Measurements from ENCODE around the gene DNMBP. TPM values are rescaled to one million over a fixed set of nuclear protein-coding genes. Genes with fewer than 3 reads are reported as not detected.
"Not testable (repeated sequence)": the region's sequence is repeated elsewhere in the genome, so short reads cannot be mapped to it uniquely, and the experiment has no call there.

Gene DNMBP
- total and polyA plus RNA-seq, 5 experiments from 2014 or later: 0.59 to 6.5 (median 1.6) TPM

DNA sequence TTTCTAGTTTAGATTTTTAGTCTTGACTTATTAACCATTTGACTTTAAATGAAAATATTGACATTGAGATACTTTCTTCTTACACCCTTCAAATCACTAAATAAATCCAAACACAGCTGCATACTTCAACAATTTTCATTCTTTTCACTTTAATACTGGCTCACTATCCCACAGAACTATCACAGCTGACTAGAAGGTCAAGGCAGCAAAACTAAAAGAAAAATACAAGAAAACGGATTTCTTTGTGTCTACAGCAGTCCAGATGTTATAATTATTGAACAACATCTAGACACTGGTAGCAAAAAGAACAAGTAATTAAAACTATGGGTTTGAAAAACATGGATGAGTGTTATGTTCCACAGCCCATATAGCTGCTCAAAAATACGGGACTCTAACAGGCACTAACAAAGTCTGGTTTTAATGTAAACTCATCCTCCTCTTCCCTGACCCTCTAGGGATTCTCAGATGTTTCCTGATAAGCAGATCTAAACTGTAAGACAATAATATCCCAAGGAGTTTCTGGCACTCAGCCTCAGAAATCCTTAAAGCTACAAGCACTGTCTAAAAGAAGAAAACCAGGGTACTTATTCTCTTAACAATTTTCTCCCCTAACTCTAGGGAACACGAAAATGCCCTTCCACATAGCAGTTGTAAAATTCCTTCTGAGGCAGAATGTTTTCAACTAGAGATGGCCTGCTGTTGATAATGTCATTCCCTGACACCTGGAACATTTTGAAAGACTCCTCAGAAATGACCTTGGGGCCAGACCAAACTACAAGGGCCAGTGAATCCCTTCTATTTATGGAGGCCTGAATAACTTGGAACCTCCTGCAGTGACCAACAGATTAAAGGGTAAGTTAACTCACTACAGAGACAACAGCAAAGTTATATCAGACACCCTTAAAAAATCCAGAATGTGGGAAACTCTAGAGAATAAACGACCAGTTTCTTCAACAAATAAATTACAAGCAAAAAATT lies 12.8 kb downstream of the DNMBP start:
- Mint-ChIP-seq H3K27ac (peak overlapping the region in 5 of 10 donors; percentile 0 to 59 (median 29)), H3K36me3 (peaks cover 0 to 8% (median under 1%) of the 10 kb centered on the region in 3 donors), H3K9me3 (no peaks in the 10 kb centered on the region), H3K4me3 (no peak overlapping the region), H3K4me1 (peaks cover 11 to 41% (median 25%) of the 10 kb centered on the region in 4 donors), H3K27me3 (no peaks in the 10 kb centered on the region)
- DNase-seq: no peak
- ATAC-seq: no peak
- POLR2A ChIA-PET: no interaction called here

DNA sequence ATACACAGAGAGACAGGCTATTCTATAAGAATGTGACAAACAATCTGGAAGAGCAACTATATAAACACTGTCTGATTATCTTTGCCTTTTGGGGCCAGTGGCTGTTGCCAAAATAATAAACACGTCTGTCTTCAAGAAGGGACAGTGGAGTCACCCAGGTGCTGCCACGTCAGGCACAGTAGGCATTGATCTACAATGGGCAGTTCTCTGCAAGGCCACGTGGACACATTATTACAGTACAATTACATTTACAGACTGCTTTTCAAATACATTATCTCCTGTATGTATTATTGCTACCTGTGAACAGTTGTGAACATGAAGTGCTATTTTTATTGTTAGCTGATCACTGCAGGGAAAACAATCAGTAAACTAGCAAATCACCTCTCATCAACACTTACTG lies 14.0 kb downstream of the DNMBP start:
- Mint-ChIP-seq H3K27ac (peak overlapping the region in 8 of 10 donors; percentile 63 to 91 (median 82)), H3K36me3 (peaks cover 0 to 5% (median 0%) of the 10 kb centered on the region in 3 donors), H3K4me1 (peaks cover 11 to 41% (median 25%) of the 10 kb centered on the region in 4 donors), H3K4me3 (no peak overlapping the region), H3K27me3 (no peaks in the 10 kb centered on the region), H3K9me3 (no peaks in the 10 kb centered on the region)
- POLR2A ChIA-PET: no interaction called here
- ATAC-seq: no peak
- DNase-seq: no peak

DNA sequence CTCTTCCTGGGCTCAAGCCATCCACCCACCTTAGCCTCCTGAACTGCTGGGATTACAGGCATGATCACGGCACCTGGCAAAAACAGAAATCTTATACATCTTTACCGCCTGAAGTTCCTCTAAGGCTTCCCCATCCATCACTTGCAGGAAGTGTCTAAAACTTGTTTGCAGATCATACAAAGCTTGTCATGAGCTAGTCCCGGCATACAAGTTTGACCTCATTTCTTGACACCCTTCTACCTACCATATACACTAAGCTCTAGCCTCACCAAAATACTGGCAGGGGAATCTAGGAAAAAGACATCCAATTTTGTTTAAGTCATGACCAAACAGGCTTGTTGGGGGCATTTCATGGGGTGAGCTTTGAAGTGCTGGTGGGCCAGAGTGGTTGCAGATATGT lies 14.5 kb downstream of the DNMBP start:
- peak overlapping the region; percentile 28 to 91 (median 76) for H3K27ac Mint-ChIP-seq
- DNase-seq (no peak), ATAC-seq (no peak)
- peaks cover 11 to 41% (median 25%) of the 10 kb centered on the region in 4 donors for H3K4me1 Mint-ChIP-seq
- peaks cover 0 to 3% (median 0%) of the 10 kb centered on the region in 3 donors for H3K36me3 Mint-ChIP-seq
- POLR2A ChIA-PET: no interaction called here
- peak overlapping the region in 6 of 10 donors; percentile 4 to 72 (median 34) for H3K4me3 Mint-ChIP-seq
- no peaks in the 10 kb centered on the region for H3K27me3 Mint-ChIP-seq
- no peaks in the 10 kb centered on the region for H3K9me3 Mint-ChIP-seq

DNA sequence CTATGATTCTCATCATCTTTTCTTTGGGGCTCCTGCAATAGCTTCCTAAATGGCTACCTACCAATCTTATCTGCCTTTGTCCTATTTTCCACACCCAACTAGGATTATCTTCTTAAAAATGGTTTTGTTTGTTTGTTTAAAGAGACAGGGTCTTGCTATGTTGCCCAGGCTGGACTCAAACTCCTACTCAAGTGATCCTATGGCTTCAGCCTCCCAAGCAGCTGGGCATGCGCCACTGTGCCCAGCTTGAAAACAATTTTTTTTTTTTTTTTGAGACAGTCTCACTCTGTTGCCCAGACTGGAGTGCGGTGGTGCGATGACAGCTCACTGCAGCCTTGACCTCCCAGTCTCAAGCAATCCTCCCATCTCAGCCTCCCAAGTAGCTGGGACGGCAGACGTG lies 14.9 kb downstream of the DNMBP start:
- no peak for DNase-seq
- POLR2A ChIA-PET: no interaction called here
- peak overlapping the region in 4 of 10 donors; percentile 56 to 79 (median 74) for H3K4me3 Mint-ChIP-seq
- H3K27ac Mint-ChIP-seq: peak overlapping the region in 8 of 10 donors; percentile 50 to 93 (median 82)
- H3K36me3 Mint-ChIP-seq: peaks cover 0 to 3% (median 0%) of the 10 kb centered on the region in 3 donors
- no peaks in the 10 kb centered on the region for H3K27me3 Mint-ChIP-seq
- no peaks in the 10 kb centered on the region for H3K9me3 Mint-ChIP-seq
- ATAC-seq: no peak
- peaks cover 11 to 41% (median 25%) of the 10 kb centered on the region in 4 donors for H3K4me1 Mint-ChIP-seq

DNA sequence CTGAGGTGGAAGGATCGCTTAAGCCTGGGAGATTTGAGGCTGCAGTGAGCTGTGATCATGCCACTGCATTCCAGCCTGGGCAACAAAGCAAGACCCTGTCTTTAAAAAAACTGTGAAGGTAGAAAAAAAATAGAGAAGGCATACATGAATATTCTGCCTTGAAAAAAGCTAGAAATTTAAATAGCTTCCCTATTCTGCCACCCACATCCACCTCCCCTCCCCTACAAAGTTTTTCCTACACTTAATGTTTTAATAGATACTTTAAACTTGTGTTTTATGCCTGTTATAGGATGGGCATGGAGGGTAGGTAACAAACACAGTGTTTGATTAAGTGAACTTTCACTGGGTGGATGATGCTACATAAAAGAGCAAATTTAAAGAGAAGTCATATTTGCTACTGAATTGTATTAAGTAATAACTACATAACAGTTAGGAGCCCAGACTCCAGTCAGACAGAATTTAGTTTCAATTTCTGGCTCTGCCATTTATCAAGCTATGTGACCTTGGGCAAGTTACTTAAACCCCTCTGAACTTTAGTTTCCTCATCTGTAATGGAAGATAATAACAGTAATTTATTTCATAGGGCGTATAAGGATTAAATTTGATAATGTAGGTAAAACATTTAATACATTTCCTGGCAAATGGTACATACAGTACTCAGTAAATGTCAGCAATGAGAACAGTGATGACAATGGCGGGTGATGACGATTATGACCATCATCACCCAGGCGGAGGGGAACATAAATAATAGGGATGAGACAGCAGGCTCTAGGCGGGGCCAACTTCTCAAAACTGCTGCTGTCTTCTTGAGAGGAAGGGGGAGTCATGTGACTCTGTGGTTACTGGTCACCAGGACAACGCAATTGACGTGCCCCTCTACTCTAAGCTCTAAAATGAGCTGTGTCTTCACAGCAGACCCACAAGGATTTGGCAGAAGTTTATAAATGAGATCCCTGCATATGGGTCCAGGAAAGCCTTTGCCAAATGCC lies 15.8 kb downstream of the DNMBP start:
- Mint-ChIP-seq H3K36me3 (peaks cover 0 to 3% (median 0%) of the 10 kb centered on the region in 3 donors), H3K27me3 (no peaks in the 10 kb centered on the region), H3K27ac (peak overlapping the region; percentile 44 to 93 (median 82)), H3K9me3 (no peaks in the 10 kb centered on the region), H3K4me1 (peaks cover 11 to 36% (median 23%) of the 10 kb centered on the region in 4 donors), H3K4me3 (peak overlapping the region; percentile 51 to 80 (median 72))
- POLR2A ChIA-PET: no interaction called here
- peak; percentile 11 to 87 (median 65) for DNase-seq
- peak; percentile 94 to 97 for ATAC-seq

DNA sequence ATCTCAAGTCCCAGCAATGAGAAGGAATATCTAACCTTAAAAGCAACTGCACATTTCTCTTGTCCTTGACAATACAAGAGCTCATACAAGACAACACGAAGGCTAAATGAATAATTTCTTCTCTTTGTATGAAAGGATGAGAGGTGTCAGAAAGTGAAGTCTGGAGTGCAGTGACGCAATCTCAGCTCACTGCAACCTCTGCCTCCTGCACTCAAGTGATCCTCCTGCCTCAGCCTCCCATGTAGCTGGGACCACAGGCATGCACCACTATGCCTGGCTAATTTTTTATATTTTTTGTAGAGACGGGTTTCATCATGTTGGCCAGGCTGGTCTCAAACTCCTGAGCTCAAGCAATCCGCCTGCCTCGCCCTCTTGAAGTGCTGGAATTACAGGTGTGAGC lies 24.1 kb downstream of the DNMBP start:
- H3K27me3 Mint-ChIP-seq, ATAC-seq, H3K27ac Mint-ChIP-seq: not testable (repeated sequence)

DNA sequence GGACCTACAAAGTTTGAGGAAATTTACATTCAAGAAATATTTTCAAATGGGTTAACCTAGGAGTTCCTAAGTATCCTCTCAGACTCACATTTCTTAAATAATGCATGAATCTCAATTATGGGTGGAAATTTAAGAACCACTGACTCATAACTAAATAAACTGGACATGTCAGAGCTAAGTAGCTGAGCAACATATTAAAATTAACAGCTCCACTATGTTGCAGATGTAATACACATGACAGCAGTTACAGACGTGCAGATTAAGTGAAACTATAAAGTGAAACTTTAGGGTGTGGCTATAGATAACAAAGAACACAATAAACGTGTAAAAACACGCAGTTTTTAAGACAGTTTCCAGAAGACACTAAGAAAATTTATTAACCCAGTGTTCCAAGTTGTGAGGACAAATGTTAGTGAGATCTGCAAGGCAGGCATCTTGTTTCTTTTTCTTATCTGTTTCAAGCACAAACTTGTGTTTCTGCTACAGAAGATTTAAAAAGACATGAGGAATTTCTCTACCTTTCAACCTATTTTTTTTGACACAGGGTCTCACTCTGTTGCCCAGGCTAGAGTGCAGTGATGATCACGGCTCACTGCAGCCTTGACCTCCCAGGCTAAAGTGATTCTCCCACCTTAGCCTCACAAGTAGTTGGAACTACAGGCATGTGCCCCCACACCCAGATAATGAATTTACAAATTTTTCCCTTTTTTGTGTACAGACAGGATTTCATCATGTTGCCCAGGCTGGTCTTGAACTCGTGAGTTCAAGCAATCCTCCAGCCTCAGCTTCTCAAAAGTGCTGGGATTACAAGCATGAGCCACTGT lies 25.3 kb downstream of the DNMBP start:
- no peaks in the 10 kb centered on the region for H3K27me3 Mint-ChIP-seq
- POLR2A ChIA-PET: no interaction called here
- DNase-seq (no peak), ATAC-seq (no peak)
- no peaks in the 10 kb centered on the region for H3K9me3 Mint-ChIP-seq
- H3K4me3 Mint-ChIP-seq: peak overlapping the region in 1 of 10 donors; percentile 20
- peak overlapping the region in 2 of 10 donors; percentile 59 to 61 for H3K27ac Mint-ChIP-seq
- H3K4me1 Mint-ChIP-seq: peaks cover 0 to 43% (median 3%) of the 10 kb centered on the region in 4 donors
- peaks cover 0 to 4% (median 0%) of the 10 kb centered on the region in 3 donors for H3K36me3 Mint-ChIP-seq

More for the DNA sequence above, 24.1 kb downstream of the DNMBP start:
- H3K4me3 Mint-ChIP-seq, DNase-seq, POLR2A ChIA-PET, H3K36me3 Mint-ChIP-seq, H3K9me3 Mint-ChIP-seq: not testable (repeated sequence)
- peaks cover 0 to 36% (median 2%) of the 10 kb centered on the region in 4 donors for H3K4me1 Mint-ChIP-seq

DNA sequence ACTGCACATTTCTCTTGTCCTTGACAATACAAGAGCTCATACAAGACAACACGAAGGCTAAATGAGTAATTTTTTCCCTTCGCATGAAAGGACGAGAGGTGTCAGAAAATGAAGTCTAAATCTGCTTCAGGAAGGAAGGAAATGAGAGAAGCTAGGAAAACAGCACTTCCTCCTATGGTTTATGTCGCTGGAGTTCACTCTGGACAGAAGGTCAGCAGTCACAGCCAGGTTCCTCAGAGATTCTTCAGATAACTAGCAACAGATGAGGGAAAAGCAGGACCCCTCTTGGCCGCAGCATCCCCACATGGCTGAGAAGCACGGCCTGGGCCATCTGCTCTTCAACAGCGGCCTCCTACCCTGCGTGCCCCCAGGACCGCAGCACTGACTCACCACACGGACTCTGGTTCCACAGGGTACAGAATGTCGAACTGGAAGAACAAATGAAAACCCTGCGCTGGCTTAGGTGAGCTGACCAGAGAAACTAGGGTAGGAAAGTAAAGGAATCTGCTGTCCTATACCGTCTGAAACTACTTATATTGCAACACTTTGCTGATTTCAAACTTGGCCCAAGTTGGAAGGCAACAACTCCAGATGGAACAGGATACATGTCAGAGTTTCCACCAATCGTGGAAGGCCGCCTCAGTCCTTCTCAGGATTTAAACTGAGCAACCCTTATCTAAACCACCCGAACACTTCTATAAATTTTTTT lies 26.3 kb downstream of the DNMBP start:
- H3K4me3 Mint-ChIP-seq: peak overlapping the region in 1 of 10 donors; percentile 11
- H3K27me3 Mint-ChIP-seq: no peaks in the 10 kb centered on the region
- no peak for ATAC-seq
- H3K36me3 Mint-ChIP-seq: peaks cover 0 to 4% (median 0%) of the 10 kb centered on the region in 3 donors
- peaks cover 0 to 46% (median 3%) of the 10 kb centered on the region in 4 donors for H3K4me1 Mint-ChIP-seq
- POLR2A ChIA-PET: no interaction called here
- H3K9me3 Mint-ChIP-seq: no peaks in the 10 kb centered on the region
- H3K27ac Mint-ChIP-seq: no peak overlapping the region
- no peak for DNase-seq

DNA sequence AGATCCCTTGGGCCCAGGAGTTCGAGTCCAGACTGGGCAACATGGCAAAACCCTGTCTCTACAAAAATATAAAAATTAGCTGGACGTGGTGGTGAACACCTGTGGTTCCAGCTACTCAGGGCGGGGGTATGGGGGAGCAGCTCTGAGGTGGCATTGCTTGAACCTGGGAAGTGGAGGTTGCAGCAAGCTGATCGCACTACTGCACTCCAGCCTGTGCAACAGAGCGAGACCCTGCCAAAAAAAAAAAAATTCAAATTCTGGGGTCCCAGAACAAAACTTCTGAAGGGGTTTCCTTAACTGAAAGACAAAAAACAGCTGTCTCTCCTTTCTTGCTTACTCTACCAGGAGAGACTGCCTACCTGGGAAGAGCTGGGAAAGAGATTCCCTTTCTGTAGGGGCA lies 27.0 kb downstream of the DNMBP start:
- no peak overlapping the region for H3K4me3 Mint-ChIP-seq
- no peaks in the 10 kb centered on the region for H3K9me3 Mint-ChIP-seq
- H3K36me3 Mint-ChIP-seq: peaks cover 0 to 4% (median 0%) of the 10 kb centered on the region in 3 donors
- DNase-seq: no peak
- no peak overlapping the region for H3K27ac Mint-ChIP-seq
- H3K4me1 Mint-ChIP-seq: peaks cover 0 to 46% (median 3%) of the 10 kb centered on the region in 4 donors
- no peaks in the 10 kb centered on the region for H3K27me3 Mint-ChIP-seq
- POLR2A ChIA-PET: no interaction called here
- no peak for ATAC-seq

DNA sequence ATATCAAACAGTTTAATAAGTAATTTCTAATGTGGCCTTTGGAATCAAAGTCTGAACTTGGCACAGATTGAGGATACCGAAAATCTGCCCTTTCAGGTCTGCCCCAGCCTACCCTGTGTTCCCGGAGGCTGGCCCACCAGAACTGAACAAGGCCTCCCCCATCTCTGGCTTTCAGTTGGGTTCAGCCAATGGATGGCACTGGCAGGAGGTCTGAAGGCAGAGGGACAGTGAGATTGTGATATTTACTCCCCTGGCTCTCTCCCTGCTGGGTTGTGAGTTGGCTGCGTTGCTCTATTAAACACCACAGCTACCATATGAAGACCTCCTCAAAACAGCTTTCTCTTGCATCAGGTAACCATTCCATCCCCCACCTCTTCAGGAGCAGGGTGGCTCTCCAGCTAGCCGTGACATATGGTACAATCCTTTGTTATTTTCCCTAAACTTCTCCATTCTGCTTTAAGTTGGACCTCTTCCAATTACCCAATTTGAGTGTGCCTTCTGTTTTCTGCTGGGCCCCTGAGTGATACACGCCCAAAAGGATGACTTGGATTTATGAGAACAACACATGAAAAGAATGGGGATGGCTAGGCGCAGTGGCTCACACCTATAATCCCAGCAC lies 28.1 kb downstream of the DNMBP start:
- peaks cover 0 to 52% (median 3%) of the 10 kb centered on the region in 4 donors for H3K4me1 Mint-ChIP-seq
- DNase-seq: no peak
- no peaks in the 10 kb centered on the region for H3K9me3 Mint-ChIP-seq
- no peaks in the 10 kb centered on the region for H3K27me3 Mint-ChIP-seq
- H3K4me3 Mint-ChIP-seq: no peak overlapping the region
- H3K27ac Mint-ChIP-seq: peak overlapping the region in 1 of 10 donors; percentile 1
- H3K36me3 Mint-ChIP-seq: peaks cover 0 to 4% (median 0%) of the 10 kb centered on the region in 3 donors
- ATAC-seq: no peak
- POLR2A ChIA-PET: no interaction called here

DNA sequence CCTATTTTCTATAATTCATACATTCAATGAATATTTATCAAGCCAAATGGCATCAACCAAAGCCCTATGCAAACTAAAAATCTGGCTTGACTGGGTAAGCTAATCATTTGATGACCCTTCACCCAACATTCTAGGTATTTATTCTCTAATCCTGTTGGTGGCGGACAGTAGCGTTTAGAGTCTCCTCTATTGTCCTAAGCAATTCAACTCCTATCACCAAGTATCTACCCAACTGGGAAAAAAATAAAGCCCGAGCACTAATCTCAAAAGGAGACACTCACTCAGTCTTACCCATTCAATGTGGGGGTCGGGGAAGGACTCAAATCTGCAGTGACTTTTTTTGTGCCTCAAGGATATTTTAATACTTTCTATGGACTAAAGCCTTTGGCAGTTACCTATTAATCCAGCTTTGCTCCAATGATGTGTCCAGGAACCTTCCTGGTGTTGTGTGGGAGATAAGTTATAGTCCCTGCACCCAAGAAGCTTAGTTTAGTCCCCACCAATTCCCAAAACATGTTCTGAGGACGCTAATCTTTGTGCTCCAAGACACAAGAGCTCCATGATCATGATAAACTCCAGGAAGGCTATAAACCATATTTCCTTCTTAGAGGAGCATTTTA lies 30.6 kb downstream of the DNMBP start:
- Mint-ChIP-seq H3K4me1 (peaks cover 0 to 58% (median 5%) of the 10 kb centered on the region in 4 donors), H3K4me3 (no peak overlapping the region), H3K27me3 (no peaks in the 10 kb centered on the region), H3K36me3 (no peaks in the 10 kb centered on the region), H3K27ac (peak overlapping the region in 2 of 10 donors; percentile 3 to 16), H3K9me3 (no peaks in the 10 kb centered on the region)
- POLR2A ChIA-PET: no interaction called here
- ATAC-seq: no peak
- no peak for DNase-seq
